GM23338 (cell line): ENCODE data around the gene NCBP3. TPM values are rescaled to one million over a fixed set of nuclear protein-coding genes. Genes with fewer than 3 reads are reported as not detected.

ENCODE experiments used
- ATAC-seq: fragments of 200-7000 bp; cut with Tn5 transposase; 3 replicates; pipeline ENCODE4 v1.9.1; 2020
- DNase-seq: peaks from one replicate; pipeline ENCODE4 v3.0.0-alpha.2; 2015; ENCODE audit warnings: low spot score
- H2AFZ ChIP-seq: fragments of 200-600 bp; sonication (generic); 2 replicates; pipeline ENCODE4 v1.8.0; 2016; ENCODE audit warnings: antibody characterized with exemption, mild to moderate bottlenecking, moderate library complexity
- H3F3A ChIP-seq: fragments of 200-600 bp; sonication (generic); replicated peaks from 2 replicates; pipeline ENCODE4 v1.8.0; 2017; ENCODE audit warnings: antibody characterized with exemption, mixed run types, low read depth
- H3K27ac ChIP-seq: fragments of 200-600 bp; sonication (generic); 2 replicates; pipeline ENCODE4 v1.6.1; 2016; ENCODE audit warnings: low read depth
- H3K27me3 ChIP-seq: fragments of 200-600 bp; sonication (generic); 2 replicates; pipeline ENCODE4 v1.8.0; 2016; ENCODE audit warnings: mild to moderate bottlenecking, mixed run types, moderate library complexity; ENCODE audit not compliant: insufficient read depth
- H3K36me3 ChIP-seq: fragments of 200-600 bp; sonication (generic); 2 replicates; pipeline ENCODE4 v1.8.0; 2016; ENCODE audit warnings: mild to moderate bottlenecking; ENCODE audit not compliant: insufficient read depth
- H3K4me1 ChIP-seq: fragments of 200-600 bp; sonication (generic); 2 replicates; pipeline ENCODE4 v1.8.0; 2016; ENCODE audit warnings: mild to moderate bottlenecking, moderate library complexity; ENCODE audit not compliant: insufficient read depth
- H3K4me2 ChIP-seq: fragments of 200-600 bp; sonication (generic); 2 replicates; pipeline ENCODE4 v1.7.1; 2017; ENCODE audit warnings: mixed run types
- H3K4me3 ChIP-seq: fragments of 200-600 bp; sonication (generic); 2 replicates; pipeline ENCODE4 v1.6.1; 2016; ENCODE audit warnings: mixed run types
- H3K79me2 ChIP-seq: fragments of 200-600 bp; sonication (generic); replicated peaks from 2 replicates; pipeline ENCODE4 v1.8.0; 2017; ENCODE audit warnings: mild to moderate bottlenecking; ENCODE audit not compliant: insufficient read depth
- H3K9me2 ChIP-seq: fragments of 200-600 bp; sonication (generic); 2 replicates; pipeline ENCODE4 v1.8.0; 2017; ENCODE audit not compliant: insufficient read depth
- H4K20me1 ChIP-seq: fragments of 200-600 bp; sonication (generic); replicated peaks from 2 replicates; pipeline ENCODE4 v1.8.0; 2017; ENCODE audit warnings: mild to moderate bottlenecking; ENCODE audit not compliant: insufficient read depth
- H3K27ac Mint-ChIP-seq: 2 replicates; pipeline ENCODE4 v1.8.0; 2020; ENCODE audit warnings: inconsistent platforms, mild to moderate bottlenecking, moderate library complexity, mixed read lengths
- H3K27me3 Mint-ChIP-seq: 3 replicates; pipeline ENCODE4 v1.8.0; 2022; ENCODE audit warnings: low read depth, mild to moderate bottlenecking, moderate library complexity, mixed read lengths, inconsistent platforms; ENCODE audit not compliant: insufficient read depth, poor library complexity
- H3K36me3 Mint-ChIP-seq: 3 replicates; pipeline ENCODE4 v1.8.0; 2021; ENCODE audit warnings: low read depth, mild to moderate bottlenecking, inconsistent platforms, moderate library complexity, mixed read lengths
- H3K4me1 Mint-ChIP-seq: 3 replicates; pipeline ENCODE4 v1.8.0; 2020; ENCODE audit warnings: mild to moderate bottlenecking, inconsistent platforms, mixed read lengths
- H3K4me3 Mint-ChIP-seq: 3 replicates; pipeline ENCODE4 v1.8.0; 2021; ENCODE audit warnings: moderate library complexity, mild to moderate bottlenecking, inconsistent platforms, mixed read lengths
- H3K9me3 Mint-ChIP-seq: 3 replicates; pipeline ENCODE4 v1.8.0; 2020; ENCODE audit warnings: moderate library complexity, mild to moderate bottlenecking, inconsistent platforms, mixed read lengths
- CREB1 ChIP-seq: fragments of 250-450 bp; sonication (Bioruptor Pico); IDR thresholded peaks from 2 replicates; pipeline ENCODE4 v1.5.0; 2020; ENCODE audit warnings: low read depth, mild to moderate bottlenecking, moderate library complexity
- NANOG ChIP-seq: IDR thresholded peaks from 2 replicates; pipeline ENCODE4 v1.6.1; 2016; ENCODE audit warnings: antibody characterized with exemption, borderline replicate concordance
- STAT1 ChIP-seq: IDR thresholded peaks from one replicate; pipeline ENCODE4 v1.6.1; 2016; ENCODE audit warnings: antibody characterized with exemption; ENCODE audit not compliant: unreplicated experiment
- ZNF114 ChIP-seq: fragments of 250-450 bp; sonication (Bioruptor Pico); IDR thresholded peaks from 2 replicates; pipeline ENCODE4 v1.5.0; 2020; ENCODE audit warnings: mild to moderate bottlenecking, moderate library complexity
- ZNF331 ChIP-seq: fragments of 250-450 bp; sonication (Bioruptor Pico); IDR thresholded peaks from 2 replicates; pipeline ENCODE4 v1.5.0; 2020; ENCODE audit warnings: low read depth, mild to moderate bottlenecking, moderate library complexity
- ZNF462 ChIP-seq: fragments of 250-450 bp; sonication (Bioruptor Pico); IDR thresholded peaks from 2 replicates; pipeline ENCODE4 v1.5.0; 2020; ENCODE audit warnings: mild to moderate bottlenecking, moderate library complexity
- polyA plus RNA-seq: library from polyadenylated mRNA; unstranded; fragments of >200 nt; fragmentation: Nextera tagmentation; extraction: Ambion mirVana; gene quantifications from 2 replicates; pipeline ENCODE4 v1.2.1, GENCODE V29; 2016
- total RNA-seq: library from RNA; depleted of rRNA; stranded (reverse); fragments of >200 nt; shearing (Covaris generic); gene quantifications from 2 replicates; pipeline ENCODE4 v1.2.3, GENCODE V29; 2014
- TF ChIP-seq, protein P1 (sequence below), 2 experiments: fragments of 200-600 bp in 1 of 2; sonication (generic) in 1 of 2; conservative IDR thresholded peaks; 2 replicates each; pipeline versions ENCODE4 v1.5.1 to v1.6.1; 2016 to 2017; ENCODE audit warnings: antibody characterized with exemption in 2 of 2, low read depth in 2 of 2, mild to moderate bottlenecking in 2 of 2, moderate library complexity in 1 of 2
- TF ChIP-seq, protein P2 (sequence below): IDR thresholded peaks from one replicate; pipeline ENCODE4 v1.6.1; 2018; ENCODE audit warnings: antibody characterized with exemption; ENCODE audit not compliant: unreplicated experiment

Gene NCBP3
- total and polyA plus RNA-seq, 2 experiments from 2014 or later: 35.5 to 42.8 TPM

DNA sequence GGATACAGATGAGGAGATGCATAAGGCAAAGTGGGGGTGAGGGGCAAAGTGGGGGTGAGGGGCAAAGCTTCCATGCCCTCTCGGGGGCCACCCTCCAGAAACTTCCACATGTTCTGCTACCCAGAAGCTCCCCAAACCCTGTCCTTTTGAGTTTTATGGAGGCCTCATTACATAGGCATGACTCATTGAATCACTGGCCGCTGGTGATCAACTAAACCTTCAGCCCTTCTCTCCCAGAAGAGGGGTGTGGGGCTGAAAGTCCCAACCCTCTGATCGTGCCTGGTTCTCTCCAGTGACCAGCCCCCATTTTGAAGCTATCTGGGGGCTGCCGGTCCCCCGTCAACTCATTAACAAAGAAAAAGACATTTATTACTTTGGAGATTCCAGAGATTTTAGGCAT is 72.5 kb downstream of the NCBP3 start:
- H3K9me2 ChIP-seq: no peaks in the 10 kb centered on the region
- no peak overlapping the region for H3K27ac ChIP-seq
- no peaks in the 10 kb centered on the region for H3K79me2 ChIP-seq
- Mint-ChIP-seq H3K9me3 (peaks cover 1% of the 10 kb centered on the region; the same call in 1 of the 3 replicates), H3K27ac (no peak overlapping the region), H3K4me3 (no peak overlapping the region), H3K4me1 (peaks cover 21% of the 10 kb centered on the region), H3K36me3 (no peaks in the 10 kb centered on the region), H3K27me3 (peaks cover 10% of the 10 kb centered on the region)
- H3K27me3 ChIP-seq: no peaks in the 10 kb centered on the region
- H3K4me1 ChIP-seq: no peaks in the 10 kb centered on the region; the same call in 1 of the 2 replicates
- H2AFZ ChIP-seq: no peak overlapping the region
- H3K4me2 ChIP-seq: no peak overlapping the region
- no peak for ATAC-seq
- no peaks in the 10 kb centered on the region for H3F3A ChIP-seq
- H4K20me1 ChIP-seq: no peaks in the 10 kb centered on the region
- no peak for DNase-seq
- no peaks in the 10 kb centered on the region for H3K36me3 ChIP-seq
- no peak for TF ChIP-seq CREB1 (CRISPR knock-in tag)
- TF ChIP-seq NANOG: no peak
- no peak for TF ChIP-seq STAT1
- TF ChIP-seq, protein P1, sequence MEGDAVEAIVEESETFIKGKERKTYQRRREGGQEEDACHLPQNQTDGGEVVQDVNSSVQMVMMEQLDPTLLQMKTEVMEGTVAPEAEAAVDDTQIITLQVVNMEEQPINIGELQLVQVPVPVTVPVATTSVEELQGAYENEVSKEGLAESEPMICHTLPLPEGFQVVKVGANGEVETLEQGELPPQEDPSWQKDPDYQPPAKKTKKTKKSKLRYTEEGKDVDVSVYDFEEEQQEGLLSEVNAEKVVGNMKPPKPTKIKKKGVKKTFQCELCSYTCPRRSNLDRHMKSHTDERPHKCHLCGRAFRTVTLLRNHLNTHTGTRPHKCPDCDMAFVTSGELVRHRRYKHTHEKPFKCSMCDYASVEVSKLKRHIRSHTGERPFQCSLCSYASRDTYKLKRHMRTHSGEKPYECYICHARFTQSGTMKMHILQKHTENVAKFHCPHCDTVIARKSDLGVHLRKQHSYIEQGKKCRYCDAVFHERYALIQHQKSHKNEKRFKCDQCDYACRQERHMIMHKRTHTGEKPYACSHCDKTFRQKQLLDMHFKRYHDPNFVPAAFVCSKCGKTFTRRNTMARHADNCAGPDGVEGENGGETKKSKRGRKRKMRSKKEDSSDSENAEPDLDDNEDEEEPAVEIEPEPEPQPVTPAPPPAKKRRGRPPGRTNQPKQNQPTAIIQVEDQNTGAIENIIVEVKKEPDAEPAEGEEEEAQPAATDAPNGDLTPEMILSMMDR (conservative IDR thresholded peaks at IDR 0.05; ENCODE audit: low read depth in 2 of 2): no peak
- TF ChIP-seq, protein P2, sequence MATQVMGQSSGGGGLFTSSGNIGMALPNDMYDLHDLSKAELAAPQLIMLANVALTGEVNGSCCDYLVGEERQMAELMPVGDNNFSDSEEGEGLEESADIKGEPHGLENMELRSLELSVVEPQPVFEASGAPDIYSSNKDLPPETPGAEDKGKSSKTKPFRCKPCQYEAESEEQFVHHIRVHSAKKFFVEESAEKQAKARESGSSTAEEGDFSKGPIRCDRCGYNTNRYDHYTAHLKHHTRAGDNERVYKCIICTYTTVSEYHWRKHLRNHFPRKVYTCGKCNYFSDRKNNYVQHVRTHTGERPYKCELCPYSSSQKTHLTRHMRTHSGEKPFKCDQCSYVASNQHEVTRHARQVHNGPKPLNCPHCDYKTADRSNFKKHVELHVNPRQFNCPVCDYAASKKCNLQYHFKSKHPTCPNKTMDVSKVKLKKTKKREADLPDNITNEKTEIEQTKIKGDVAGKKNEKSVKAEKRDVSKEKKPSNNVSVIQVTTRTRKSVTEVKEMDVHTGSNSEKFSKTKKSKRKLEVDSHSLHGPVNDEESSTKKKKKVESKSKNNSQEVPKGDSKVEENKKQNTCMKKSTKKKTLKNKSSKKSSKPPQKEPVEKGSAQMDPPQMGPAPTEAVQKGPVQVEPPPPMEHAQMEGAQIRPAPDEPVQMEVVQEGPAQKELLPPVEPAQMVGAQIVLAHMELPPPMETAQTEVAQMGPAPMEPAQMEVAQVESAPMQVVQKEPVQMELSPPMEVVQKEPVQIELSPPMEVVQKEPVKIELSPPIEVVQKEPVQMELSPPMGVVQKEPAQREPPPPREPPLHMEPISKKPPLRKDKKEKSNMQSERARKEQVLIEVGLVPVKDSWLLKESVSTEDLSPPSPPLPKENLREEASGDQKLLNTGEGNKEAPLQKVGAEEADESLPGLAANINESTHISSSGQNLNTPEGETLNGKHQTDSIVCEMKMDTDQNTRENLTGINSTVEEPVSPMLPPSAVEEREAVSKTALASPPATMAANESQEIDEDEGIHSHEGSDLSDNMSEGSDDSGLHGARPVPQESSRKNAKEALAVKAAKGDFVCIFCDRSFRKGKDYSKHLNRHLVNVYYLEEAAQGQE: no peak
- TF ChIP-seq ZNF331 (CRISPR knock-in tag): no peak
- no peak for TF ChIP-seq ZNF462 (CRISPR knock-in tag)
- no peak for TF ChIP-seq ZNF114 (CRISPR knock-in tag)
- no peak overlapping the region for H3K4me3 ChIP-seq
